ENCODE data around the gene LDLRAD2. TPM values are rescaled to one million over a fixed set of nuclear protein-coding genes. Genes with fewer than 3 reads are reported as not detected.

LDLRAD2 gene
- total RNA-seq, 1 experiment from 2014 or later: 1.0 TPM

DNA sequence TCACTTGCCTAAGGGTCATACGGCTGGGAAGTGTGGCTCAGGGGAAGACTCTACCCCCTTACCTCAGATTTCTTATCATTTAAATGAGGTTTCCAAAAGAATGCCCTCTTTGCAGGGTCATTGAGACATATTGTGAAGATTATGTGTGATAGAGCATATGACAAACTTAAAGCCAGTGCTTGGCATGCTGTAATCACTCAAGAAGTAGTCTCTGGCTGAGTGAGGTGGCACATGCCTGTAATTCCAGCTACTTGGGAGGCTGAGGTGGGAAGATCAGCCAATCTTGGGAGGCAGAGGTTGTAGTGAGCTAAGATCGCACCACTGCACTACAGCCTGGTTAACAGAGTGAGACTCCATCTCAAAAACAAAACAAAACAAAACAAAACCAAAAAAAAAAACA lies 7.5 kb upstream of the LDLRAD2 start:
- no peaks in the 10 kb centered on the region for H3K4me1 ChIP-seq (ENCODE audit: insufficient read depth, low read length)
- WGBS (ENCODE audit: extremely low coverage, insufficient read length, low lambda C conversion rate): no CpG with 5 or more reads among the region's 2 CpGs
- no peak overlapping the region for H3K4me2 ChIP-seq (ENCODE audit: insufficient read depth, insufficient read length, low read length)
- no peak overlapping the region for H2AK5ac ChIP-seq (ENCODE audit: insufficient read length, low read length)
- Mint-ChIP-seq H3K36me3 (ENCODE audit: insufficient read depth in 1 of 3, low read depth in 3 of 3) (no peaks in the 10 kb centered on the region), H3K27ac (no peak overlapping the region; a peak in 1 of 7 replicates), H3K27me3 (ENCODE audit: low read depth) (no peaks in the 10 kb centered on the region), H3K4me3 (no peak overlapping the region), H3K4me1 (0 out of 4 replicates have a peak, but pooled peaks cover 0 to 3% of the 10 kb centered on the region in 2 experiments), H3K9me3 (peaks cover 0 to 2% of the 10 kb centered on the region in 2 experiments; a peak in 1 of 5 replicates)
- H3K23me2 ChIP-seq (ENCODE audit: insufficient read length, low read depth, low read length, poor library complexity, severe bottlenecking): no peaks in the 10 kb centered on the region
- no peak overlapping the region for H3K18ac ChIP-seq (ENCODE audit: insufficient read length, low read depth, low read length)
- no peak overlapping the region for H3K4ac ChIP-seq (ENCODE audit: low read depth, low read length)
- no peaks in the 10 kb centered on the region for H4K20me1 ChIP-seq (ENCODE audit: control insufficient read depth, insufficient read depth, insufficient read length)
- no peaks in the 10 kb centered on the region for H3K79me1 ChIP-seq (ENCODE audit: insufficient read depth, low read depth, low read length, poor library complexity, severe bottlenecking)
- no peak overlapping the region for H2BK120ac ChIP-seq (ENCODE audit: low read depth, low read length, poor library complexity, severe bottlenecking)
- no peak overlapping the region for H4K5ac ChIP-seq (ENCODE audit: insufficient read length, low read depth, low read length)
- no peak overlapping the region for H3K27ac ChIP-seq (ENCODE audit: insufficient read length, low read depth, low read length)
- H3K23ac ChIP-seq (ENCODE audit: insufficient read length, low read depth, low read length): no peak overlapping the region
- H4K8ac ChIP-seq (replicated peaks; ENCODE audit: insufficient read length, low read depth, low read length): no peak overlapping the region
- H3K27me3 ChIP-seq (ENCODE audit: insufficient read depth, low read length): no peaks in the 10 kb centered on the region
- DNase-seq: no peak
- H2BK12ac ChIP-seq (ENCODE audit: insufficient read length, low read depth, low read length): no peak overlapping the region
- H3K9ac ChIP-seq (ENCODE audit: extremely low read depth, insufficient read length, low read length): no peak overlapping the region
- no peak overlapping the region for H2BK5ac ChIP-seq (ENCODE audit: insufficient read length, low read length)
- no peaks in the 10 kb centered on the region for H3K79me2 ChIP-seq (ENCODE audit: insufficient read depth, low read length)
- H3K14ac ChIP-seq (ENCODE audit: insufficient read depth, low read length): no peak overlapping the region
- no peak overlapping the region for H2BK15ac ChIP-seq (ENCODE audit: low read depth, low read length)
- no peak overlapping the region for H3K56ac ChIP-seq (ENCODE audit: insufficient read length, low read depth, low read length)
- no peak overlapping the region for H4K91ac ChIP-seq (ENCODE audit: insufficient read length, low read depth, low read length)
- H3T11ph ChIP-seq (ENCODE audit: low read length): no peak overlapping the region
- H2AFZ ChIP-seq (ENCODE audit: low read length): no peak overlapping the region
- no peak for TF ChIP-seq CTCF (conservative IDR thresholded peaks at IDR 0.05)
- no peak overlapping the region for H2BK20ac ChIP-seq (ENCODE audit: low read depth, low read length, poor library complexity, severe bottlenecking)
- H3K9me3 ChIP-seq (ENCODE audit: control insufficient read depth, low read depth, low read length): no peaks in the 10 kb centered on the region
